Parathyroid adenoma (tissue), 2 donors: ENCODE data around the gene GTF2F2.

Source experiments
- H2AFZ ChIP-seq: fragments of 300-600 bp; sonication (generic); one replicate; pipeline ENCODE4 v1.7.0; 2017; ENCODE audit warnings: antibody characterized with exemption, mild to moderate bottlenecking
- H3K27ac ChIP-seq: fragments of 300-600 bp; sonication (generic); one replicate; pipeline ENCODE4 v1.7.0; 2017
- H3K27me3 ChIP-seq: fragments of 300-600 bp; sonication (generic); one replicate; pipeline ENCODE4 v1.7.0; 2017; ENCODE audit warnings: low read length; ENCODE audit not compliant: control insufficient read depth, insufficient read depth
- H3K36me3 ChIP-seq: fragments of 300-600 bp; sonication (generic); one replicate; pipeline ENCODE4 v1.7.0; 2017; ENCODE audit warnings: low read length; ENCODE audit not compliant: control insufficient read depth, insufficient read depth
- H3K4me1 ChIP-seq: fragments of 300-600 bp; sonication (generic); one replicate; pipeline ENCODE4 v1.7.0; 2017; ENCODE audit warnings: control low read depth
- H3K4me2 ChIP-seq: fragments of 300-600 bp; sonication (generic); one replicate; pipeline ENCODE4 v1.7.0; 2017; ENCODE audit warnings: low read length
- H3K4me3 ChIP-seq: fragments of 300-600 bp; sonication (generic); one replicate; pipeline ENCODE4 v1.7.0; 2017; ENCODE audit warnings: low read depth, low read length
- H3K79me2 ChIP-seq: fragments of 300-600 bp; sonication (generic); one replicate; pipeline ENCODE4 v1.7.0; 2017; ENCODE audit warnings: control low read depth
- H3K9ac ChIP-seq: fragments of 300-600 bp; sonication (generic); one replicate; pipeline ENCODE4 v1.7.0; 2017; ENCODE audit warnings: mild to moderate bottlenecking
- H3K9me3 ChIP-seq: fragments of 300-600 bp; sonication (generic); one replicate; pipeline ENCODE4 v1.7.0; 2017; ENCODE audit warnings: low read length; ENCODE audit not compliant: control insufficient read depth
- TF ChIP-seq, protein P1 (sequence below): fragments of 300-600 bp; sonication (generic); IDR thresholded peaks from one replicate; pipeline ENCODE4 v1.7.0; 2017; ENCODE audit warnings: antibody characterized with exemption, mild to moderate bottlenecking
- donor health status: primary hyperparathyroidism.

The GTF2F2 gene

DNA sequence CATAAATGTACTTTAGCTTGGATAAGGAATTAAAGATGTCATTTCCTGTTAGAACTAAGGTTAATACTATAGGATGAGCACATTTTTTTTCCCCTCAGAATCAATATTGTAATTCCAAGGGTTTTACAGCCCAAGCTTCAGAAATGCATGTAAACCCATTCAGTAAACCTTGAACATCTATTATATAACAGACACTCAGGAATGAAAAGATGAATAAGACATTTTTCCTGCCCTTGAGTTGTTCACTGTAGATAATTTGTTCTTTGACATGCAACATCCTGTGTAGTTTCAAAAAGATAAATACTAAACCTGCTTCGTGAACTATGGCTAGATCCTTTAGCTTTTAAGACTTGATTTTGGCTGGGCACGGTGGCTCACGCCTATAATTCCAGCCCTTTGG, 102.2 kb downstream of the GTF2F2 start:
- H3K27ac ChIP-seq, result no peak overlapping the region
- TF ChIP-seq, protein P1, sequence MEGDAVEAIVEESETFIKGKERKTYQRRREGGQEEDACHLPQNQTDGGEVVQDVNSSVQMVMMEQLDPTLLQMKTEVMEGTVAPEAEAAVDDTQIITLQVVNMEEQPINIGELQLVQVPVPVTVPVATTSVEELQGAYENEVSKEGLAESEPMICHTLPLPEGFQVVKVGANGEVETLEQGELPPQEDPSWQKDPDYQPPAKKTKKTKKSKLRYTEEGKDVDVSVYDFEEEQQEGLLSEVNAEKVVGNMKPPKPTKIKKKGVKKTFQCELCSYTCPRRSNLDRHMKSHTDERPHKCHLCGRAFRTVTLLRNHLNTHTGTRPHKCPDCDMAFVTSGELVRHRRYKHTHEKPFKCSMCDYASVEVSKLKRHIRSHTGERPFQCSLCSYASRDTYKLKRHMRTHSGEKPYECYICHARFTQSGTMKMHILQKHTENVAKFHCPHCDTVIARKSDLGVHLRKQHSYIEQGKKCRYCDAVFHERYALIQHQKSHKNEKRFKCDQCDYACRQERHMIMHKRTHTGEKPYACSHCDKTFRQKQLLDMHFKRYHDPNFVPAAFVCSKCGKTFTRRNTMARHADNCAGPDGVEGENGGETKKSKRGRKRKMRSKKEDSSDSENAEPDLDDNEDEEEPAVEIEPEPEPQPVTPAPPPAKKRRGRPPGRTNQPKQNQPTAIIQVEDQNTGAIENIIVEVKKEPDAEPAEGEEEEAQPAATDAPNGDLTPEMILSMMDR, result no peak
- H3K9ac ChIP-seq, result no peak overlapping the region
- H3K9me3 ChIP-seq, result no peaks in the 10 kb centered on the region
- no peak overlapping the region for H2AFZ ChIP-seq
- H3K4me1 ChIP-seq, result no peaks in the 10 kb centered on the region
- no peaks in the 10 kb centered on the region for H3K36me3 ChIP-seq
- no peaks in the 10 kb centered on the region for H3K27me3 ChIP-seq
- H3K4me2 ChIP-seq, result no peak overlapping the region
- no peak overlapping the region for H3K4me3 ChIP-seq
- no peaks in the 10 kb centered on the region for H3K79me2 ChIP-seq

DNA sequence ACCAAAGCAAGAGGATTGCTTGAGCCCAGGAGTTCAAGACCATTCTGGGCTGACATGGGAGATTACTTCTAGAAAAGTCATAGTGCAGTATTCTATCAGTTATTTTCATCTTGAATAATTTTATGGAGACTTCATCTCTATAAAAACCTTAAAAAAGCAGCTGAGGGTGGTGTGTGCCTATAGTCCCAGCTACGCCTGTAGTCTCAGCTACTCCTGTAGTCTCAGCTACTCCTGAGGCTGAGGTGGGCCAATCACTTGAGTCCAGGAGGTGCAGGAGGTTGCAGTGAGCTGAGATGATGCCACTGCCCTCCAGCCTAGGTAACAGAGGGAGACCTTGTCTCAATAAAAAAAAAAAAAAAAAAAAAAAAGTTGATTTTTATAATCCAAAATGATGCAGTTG, 102.6 kb downstream of the GTF2F2 start:
- H3K4me1 ChIP-seq, result no peaks in the 10 kb centered on the region
- no peak overlapping the region for H3K9ac ChIP-seq
- H3K27me3 ChIP-seq, result no peaks in the 10 kb centered on the region
- no peak overlapping the region for H3K4me3 ChIP-seq
- no peaks in the 10 kb centered on the region for H3K9me3 ChIP-seq
- no peak overlapping the region for H3K27ac ChIP-seq
- H3K4me2 ChIP-seq, result no peak overlapping the region
- no peak overlapping the region for H2AFZ ChIP-seq
- TF ChIP-seq, protein P1, result no peak
- no peaks in the 10 kb centered on the region for H3K36me3 ChIP-seq
- H3K79me2 ChIP-seq, result no peaks in the 10 kb centered on the region

DNA sequence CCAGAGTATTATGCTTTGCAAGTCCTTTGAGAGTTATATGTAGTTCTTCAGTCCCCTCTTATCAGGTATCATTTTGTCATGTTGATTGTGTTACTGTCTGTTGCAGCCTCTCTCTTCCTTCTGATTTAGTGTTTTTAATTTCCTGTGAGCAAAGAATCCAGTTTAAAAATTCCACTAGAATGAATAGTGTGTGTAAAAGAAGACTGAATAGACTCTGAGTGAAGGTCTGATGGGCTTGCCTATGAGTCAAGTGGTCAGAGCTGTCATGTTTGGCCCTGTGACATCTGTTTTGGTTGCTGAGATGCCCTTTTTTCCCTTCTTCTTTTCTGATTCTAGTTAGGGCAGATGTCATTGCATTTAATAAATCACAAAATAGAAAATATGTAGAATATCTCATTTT, 103.9 kb downstream of the GTF2F2 start:
- Histone ChIP-seq H3K36me3 (no peaks in the 10 kb centered on the region), H3K4me1 (no peaks in the 10 kb centered on the region), H3K9ac (no peak overlapping the region), H3K79me2 (no peaks in the 10 kb centered on the region), H3K27ac (no peak overlapping the region), H3K4me3 (no peak overlapping the region), H3K9me3 (no peaks in the 10 kb centered on the region), H3K27me3 (no peaks in the 10 kb centered on the region), H2AFZ (no peak overlapping the region), H3K4me2 (no peak overlapping the region)
- TF ChIP-seq, protein P1, result no peak

DNA sequence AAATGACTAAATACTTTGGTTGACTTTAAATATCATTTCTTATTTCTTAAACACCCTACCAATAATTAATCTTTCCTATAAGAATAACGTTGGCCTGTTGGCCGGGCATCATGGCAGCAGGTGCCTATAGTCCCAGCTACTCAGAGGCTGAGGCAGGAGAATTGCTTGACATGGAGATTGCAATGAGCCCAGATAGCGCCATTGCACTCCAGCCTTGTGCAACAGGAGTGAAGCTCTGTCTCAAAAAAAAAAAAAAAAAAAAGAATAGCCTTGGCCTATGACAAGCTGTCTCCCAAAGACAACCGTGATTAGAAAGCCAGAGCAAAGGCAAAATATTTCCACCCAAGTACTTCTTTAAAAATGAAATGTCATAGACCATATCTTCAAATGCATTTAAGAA, 105.1 kb downstream of the GTF2F2 start:
- TF ChIP-seq, protein P1, result no peak
- Histone ChIP-seq H3K27me3 (no peaks in the 10 kb centered on the region), H3K9me3 (no peaks in the 10 kb centered on the region), H3K4me1 (no peaks in the 10 kb centered on the region), H3K36me3 (no peaks in the 10 kb centered on the region), H3K9ac (no peak overlapping the region), H3K4me2 (no peak overlapping the region), H3K79me2 (no peaks in the 10 kb centered on the region), H2AFZ (no peak overlapping the region), H3K4me3 (no peak overlapping the region), H3K27ac (no peak overlapping the region)

DNA sequence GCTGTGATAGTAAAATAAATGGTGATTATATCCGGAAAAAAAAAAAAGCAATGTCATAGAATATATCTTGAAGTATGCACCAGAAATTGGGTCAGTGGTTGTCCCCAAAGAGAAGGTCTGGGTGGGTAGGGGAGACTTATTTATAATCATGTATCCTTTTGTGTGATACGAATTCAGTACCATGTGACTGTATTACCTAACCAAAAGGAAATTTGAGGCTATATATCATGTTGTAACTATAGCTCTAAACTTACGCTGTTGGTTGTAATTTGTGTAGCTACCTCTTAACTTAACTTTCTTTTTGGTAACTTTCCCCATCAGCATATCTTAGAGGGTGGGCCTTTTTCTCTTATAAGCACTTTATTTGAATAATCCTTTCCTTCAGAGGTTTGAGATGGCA, 105.7 kb downstream of the GTF2F2 start:
- H3K36me3 ChIP-seq, result no peaks in the 10 kb centered on the region
- H3K9me3 ChIP-seq, result no peaks in the 10 kb centered on the region
- TF ChIP-seq, protein P1, result no peak
- H3K4me1 ChIP-seq, result no peaks in the 10 kb centered on the region
- H3K4me3 ChIP-seq, result no peak overlapping the region
- H3K27ac ChIP-seq, result no peak overlapping the region
- no peaks in the 10 kb centered on the region for H3K79me2 ChIP-seq
- no peak overlapping the region for H3K4me2 ChIP-seq
- H2AFZ ChIP-seq, result no peak overlapping the region
- H3K27me3 ChIP-seq, result no peaks in the 10 kb centered on the region
- no peak overlapping the region for H3K9ac ChIP-seq
